ENCODE data around the gene ZKSCAN2. TPM values are rescaled to one million over a fixed set of nuclear protein-coding genes. Genes with fewer than 3 reads are reported as not detected.

The ZKSCAN2 gene
- total RNA-seq, 1 donor from 2014 or later: 3.6 TPM

DNA sequence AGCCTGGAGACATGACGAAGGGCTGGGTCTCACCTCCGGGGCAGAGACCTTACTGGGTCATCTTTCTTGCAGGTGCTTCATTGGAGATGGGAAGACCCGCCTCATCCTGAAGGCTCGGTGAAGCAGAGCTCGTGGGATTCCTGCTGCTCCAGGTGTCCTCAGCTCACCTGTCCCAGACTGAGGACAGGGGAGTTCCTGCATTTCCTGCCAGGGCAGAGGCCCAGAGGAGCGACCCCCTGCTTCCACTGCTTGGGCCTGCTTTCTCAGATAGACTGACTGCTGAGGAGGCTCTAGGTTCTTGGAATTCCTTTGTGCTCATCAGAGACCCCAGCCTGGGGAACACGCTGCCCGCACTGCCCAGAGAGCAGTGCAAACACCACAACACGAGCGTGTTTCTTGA is 29.3 kb downstream of the ZKSCAN2 start:
- no peak for DNase-seq (ENCODE audit: low read depth)
- H3K4me3 ChIP-seq (ENCODE audit: low read depth, low read length): no peak overlapping the region
- TF ChIP-seq, protein P1, sequence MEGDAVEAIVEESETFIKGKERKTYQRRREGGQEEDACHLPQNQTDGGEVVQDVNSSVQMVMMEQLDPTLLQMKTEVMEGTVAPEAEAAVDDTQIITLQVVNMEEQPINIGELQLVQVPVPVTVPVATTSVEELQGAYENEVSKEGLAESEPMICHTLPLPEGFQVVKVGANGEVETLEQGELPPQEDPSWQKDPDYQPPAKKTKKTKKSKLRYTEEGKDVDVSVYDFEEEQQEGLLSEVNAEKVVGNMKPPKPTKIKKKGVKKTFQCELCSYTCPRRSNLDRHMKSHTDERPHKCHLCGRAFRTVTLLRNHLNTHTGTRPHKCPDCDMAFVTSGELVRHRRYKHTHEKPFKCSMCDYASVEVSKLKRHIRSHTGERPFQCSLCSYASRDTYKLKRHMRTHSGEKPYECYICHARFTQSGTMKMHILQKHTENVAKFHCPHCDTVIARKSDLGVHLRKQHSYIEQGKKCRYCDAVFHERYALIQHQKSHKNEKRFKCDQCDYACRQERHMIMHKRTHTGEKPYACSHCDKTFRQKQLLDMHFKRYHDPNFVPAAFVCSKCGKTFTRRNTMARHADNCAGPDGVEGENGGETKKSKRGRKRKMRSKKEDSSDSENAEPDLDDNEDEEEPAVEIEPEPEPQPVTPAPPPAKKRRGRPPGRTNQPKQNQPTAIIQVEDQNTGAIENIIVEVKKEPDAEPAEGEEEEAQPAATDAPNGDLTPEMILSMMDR (conservative IDR thresholded peaks at IDR 0.05; ENCODE audit: low read depth, low read length): no peak

DNA sequence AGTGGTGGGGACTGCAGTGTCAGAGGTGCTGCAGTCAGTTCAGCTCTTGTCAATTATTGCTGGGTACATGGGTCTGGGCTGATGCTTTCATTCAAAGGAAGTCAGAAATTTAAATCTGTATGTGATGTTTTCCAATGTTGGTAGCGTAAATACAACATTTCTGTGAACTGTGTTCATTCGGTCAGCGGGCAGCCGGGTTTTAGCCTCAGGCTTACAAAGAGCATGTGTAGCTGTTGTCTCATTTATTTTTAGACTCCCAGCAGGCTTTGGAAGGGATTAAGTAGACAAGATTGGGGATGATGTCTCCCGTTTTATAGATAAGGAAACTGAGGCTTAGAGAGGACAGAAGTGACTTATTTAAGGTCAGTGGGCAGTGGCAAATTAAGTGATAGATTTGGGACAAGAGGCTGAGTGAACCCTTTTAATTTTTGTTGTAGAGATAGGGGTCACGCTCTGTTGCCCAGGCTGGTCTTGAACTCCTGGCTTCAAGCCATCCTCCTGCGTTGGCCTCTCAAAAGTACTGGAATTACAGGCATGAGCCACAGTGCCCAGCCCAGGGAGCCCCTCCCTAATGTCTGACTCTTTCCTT is 32.8 kb downstream of the ZKSCAN2 start:
- TF ChIP-seq, protein P1 (conservative IDR thresholded peaks at IDR 0.05; ENCODE audit: low read depth, low read length): no peak
- no peak overlapping the region for H3K4me3 ChIP-seq (ENCODE audit: low read depth, low read length)
- no peak for DNase-seq (ENCODE audit: low read depth)

DNA sequence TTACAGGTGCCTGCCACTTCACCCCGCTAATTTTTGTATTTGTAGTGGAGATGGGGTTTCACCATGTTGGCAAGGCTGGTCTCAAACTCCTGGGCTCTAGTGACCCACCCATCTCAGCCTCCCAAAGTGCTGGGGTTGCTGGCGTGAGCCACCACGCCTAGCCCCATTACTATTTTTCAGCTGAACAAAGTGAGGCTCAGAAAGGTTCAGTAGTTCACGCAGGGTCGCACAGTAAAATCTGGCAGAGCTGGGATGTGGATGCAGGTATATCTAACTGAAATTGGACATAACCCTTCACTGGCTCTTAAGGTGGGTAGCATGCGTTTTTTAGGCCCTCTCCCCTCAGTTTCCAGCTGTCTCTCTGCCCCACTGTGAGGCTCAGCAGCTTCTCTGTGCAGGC is 33.7 kb downstream of the ZKSCAN2 start:
- TF ChIP-seq, protein P1 (conservative IDR thresholded peaks at IDR 0.05; ENCODE audit: low read depth, low read length): no peak
- no peak for DNase-seq (ENCODE audit: low read depth)

DNA sequence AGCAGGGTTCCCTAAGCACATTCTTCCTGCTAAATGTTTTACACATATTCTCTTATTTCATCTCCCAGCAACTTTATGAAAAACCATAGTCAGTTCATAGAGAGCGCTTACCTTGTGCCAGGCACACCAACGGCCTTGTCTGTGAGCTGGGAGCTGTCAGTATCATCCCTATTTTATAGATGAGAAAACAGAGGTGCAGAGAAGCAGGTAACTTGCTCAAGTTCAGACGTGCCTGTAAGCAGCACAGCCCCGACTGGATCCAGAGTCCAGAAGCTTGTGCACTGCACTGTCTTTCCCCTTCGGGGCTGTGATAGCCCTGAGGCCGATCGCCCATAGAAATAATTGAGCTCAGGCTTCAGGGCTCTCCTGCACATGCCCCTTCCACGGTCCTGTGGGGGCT is 34.7 kb downstream of the ZKSCAN2 start:
- no peak overlapping the region for H3K4me3 ChIP-seq (ENCODE audit: low read depth, low read length)
- no peak for DNase-seq (ENCODE audit: low read depth)
- TF ChIP-seq, protein P1 (conservative IDR thresholded peaks at IDR 0.05; ENCODE audit: low read depth, low read length): no peak

More for the DNA sequence above, 33.7 kb downstream of the ZKSCAN2 start:
- no peak overlapping the region for H3K4me3 ChIP-seq (ENCODE audit: low read depth, low read length)

DNA sequence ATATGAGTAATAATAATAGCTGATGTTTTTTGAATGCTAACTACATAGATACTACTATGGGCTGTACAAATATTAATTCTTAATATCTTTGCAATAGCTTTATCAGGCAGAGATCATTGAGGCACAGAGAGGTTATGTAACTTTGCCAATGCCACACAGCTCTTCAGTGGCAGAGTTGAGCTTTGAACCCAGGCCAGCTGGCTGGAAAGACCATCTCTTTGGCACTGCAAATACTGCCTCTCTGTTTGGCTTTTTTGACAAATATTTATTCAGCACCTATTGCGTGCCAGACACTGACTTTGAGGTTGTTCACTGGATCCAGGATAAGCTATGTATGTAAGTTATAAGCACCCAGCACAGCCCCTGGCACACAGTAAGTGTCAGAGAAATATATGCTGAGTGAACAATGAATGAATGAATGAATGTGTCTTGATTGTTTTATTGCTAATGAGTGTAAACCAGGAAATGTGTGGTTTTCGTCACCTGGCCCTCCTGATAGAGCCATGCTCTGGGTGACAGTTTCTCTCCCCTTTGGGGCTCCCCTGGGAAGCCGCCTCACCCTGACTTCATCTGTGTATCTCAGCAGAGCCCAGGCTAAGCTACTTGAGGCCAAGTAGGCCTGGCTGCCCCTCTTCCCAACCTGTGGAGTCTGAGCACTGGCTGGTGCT is 38.4 kb downstream of the ZKSCAN2 start:
- DNase-seq (ENCODE audit: low read depth): no peak
- TF ChIP-seq, protein P1 (conservative IDR thresholded peaks at IDR 0.05; ENCODE audit: low read depth, low read length): no peak
- no peak overlapping the region for H3K4me3 ChIP-seq (ENCODE audit: low read depth, low read length)

DNA sequence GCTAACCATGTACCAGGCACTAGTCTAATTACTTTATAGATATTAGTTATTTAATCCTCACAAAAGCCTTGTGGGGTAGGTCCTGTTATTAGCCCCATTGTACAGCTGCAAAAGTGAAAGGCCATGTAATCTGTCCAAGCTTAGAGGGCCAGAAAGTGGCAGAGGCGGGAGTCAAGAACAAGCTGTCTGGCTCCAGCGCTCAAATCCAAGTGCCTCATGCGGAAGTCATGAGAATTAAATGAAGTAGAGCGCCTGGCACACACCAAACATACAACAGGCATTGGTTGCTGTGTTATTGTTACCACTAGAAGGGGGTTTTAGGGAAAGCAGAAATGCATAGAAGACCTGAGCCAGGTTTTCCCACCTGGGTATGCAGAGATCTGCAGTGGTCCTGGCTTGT is 39.7 kb downstream of the ZKSCAN2 start:
- TF ChIP-seq, protein P1 (conservative IDR thresholded peaks at IDR 0.05; ENCODE audit: low read depth, low read length): no peak
- H3K4me3 ChIP-seq (ENCODE audit: low read depth, low read length): no peak overlapping the region
- DNase-seq (ENCODE audit: low read depth): no peak

DNA sequence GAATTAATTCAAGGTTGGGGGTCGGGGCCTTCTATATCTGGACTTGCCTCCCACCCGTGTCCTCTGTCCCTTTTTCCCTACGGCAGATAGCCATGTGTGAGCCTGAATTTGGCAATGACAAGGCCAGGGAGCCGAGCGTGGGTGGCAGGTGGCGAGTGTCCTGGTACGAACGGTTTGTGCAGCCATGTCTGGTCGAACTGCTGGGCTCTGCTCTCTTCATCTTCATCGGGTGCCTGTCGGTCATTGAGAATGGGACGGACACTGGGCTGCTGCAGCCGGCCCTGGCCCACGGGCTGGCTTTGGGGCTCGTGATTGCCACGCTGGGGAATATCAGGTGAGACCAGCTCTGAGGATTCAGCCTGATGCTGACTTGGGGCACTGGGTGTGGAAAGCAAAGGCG is 40.5 kb downstream of the ZKSCAN2 start:
- TF ChIP-seq, protein P1 (conservative IDR thresholded peaks at IDR 0.05; ENCODE audit: low read depth, low read length): no peak
- no peak for DNase-seq (ENCODE audit: low read depth)
- no peak overlapping the region for H3K4me3 ChIP-seq (ENCODE audit: low read depth, low read length)
